HL-60 (cell line): ENCODE measurements around the gene SMOC2.

Experiments
- DNase-seq, 2 experiments: peaks; one replicate each; pipeline ENCODE4 v3.0.0-alpha.2; 2010 to 2020; ENCODE audit warnings: low read depth in 1 of 2, low spot score in 1 of 2
- H3K27ac ChIP-seq: fragments of 250-450 bp; sonication (Bioruptor Pico); replicated peaks from 2 replicates; pipeline ENCODE4 v1.5.1; 2020; ENCODE audit warnings: mild to moderate bottlenecking, moderate library complexity
- H3K27me3 ChIP-seq: fragments of 250-450 bp; sonication (Bioruptor Pico); 2 replicates; pipeline ENCODE4 v1.5.1; 2021; ENCODE audit warnings: mild to moderate bottlenecking, moderate library complexity; ENCODE audit not compliant: insufficient read depth, poor library complexity, severe bottlenecking
- H3K4me3 ChIP-seq: replicated peaks from 2 replicates; pipeline ENCODE4 v1.5.1; 2011; ENCODE audit warnings: mild to moderate bottlenecking, control low read depth, low read length; ENCODE audit not compliant: insufficient read depth
- CTCF ChIP-seq: IDR thresholded peaks from one replicate; pipeline ENCODE4 v1.5.1; 2011; ENCODE audit warnings: low read length, control low read depth, inconsistent platforms; ENCODE audit not compliant: insufficient read depth
- GABPA ChIP-seq: IDR thresholded peaks from 2 replicates; pipeline ENCODE4 v1.6.1; 2012; ENCODE audit warnings: low read depth
- POLR2AphosphoS5 ChIP-seq: IDR thresholded peaks from 2 replicates; pipeline ENCODE4 v1.6.1; 2012; ENCODE audit warnings: low read depth
- REST ChIP-seq: IDR thresholded peaks from 2 replicates; pipeline ENCODE4 v1.6.1; 2012; ENCODE audit warnings: low read depth; ENCODE audit not compliant: insufficient replicate concordance
- SPI1 ChIP-seq: IDR thresholded peaks from 2 replicates; pipeline ENCODE4 v1.6.1; 2012; ENCODE audit warnings: low read depth, mild to moderate bottlenecking, borderline replicate concordance

SMOC2 gene

GRCh38 chr6:168411793-168412192, 29.2 kb upstream of the SMOC2 start:
- H3K27me3 ChIP-seq = no peaks in the 10 kb centered on the region
- no peak overlapping the region for H3K27ac ChIP-seq
- no peak overlapping the region for H3K4me3 ChIP-seq
- no peak for DNase-seq
- no peak for TF ChIP-seq CTCF
- TF ChIP-seq POLR2AphosphoS5 = no peak
- TF ChIP-seq SPI1 = no peak
- TF ChIP-seq REST = no peak
- no peak for TF ChIP-seq GABPA

- TF ChIP-seq SPI1 (no peak), POLR2AphosphoS5 (no peak), GABPA (no peak), CTCF (no peak), REST (no peak)
- Histone ChIP-seq H3K27ac (no peak overlapping the region), H3K27me3 (peaks cover 3% of the 10 kb centered on the region), H3K4me3 (no peak overlapping the region)
- DNase-seq = no peak
These were observed 28.5 kb upstream of the SMOC2 start for GRCh38 chr6:168412456-168412855.

GRCh38 chr6:168413018-168413720, 27.8 kb upstream of the SMOC2 start:
- Histone ChIP-seq H3K27ac (no peak overlapping the region), H3K4me3 (no peak overlapping the region), H3K27me3 (peaks cover 3% of the 10 kb centered on the region)
- TF ChIP-seq REST = no peak
- DNase-seq = no peak
